ENCODE measurements around the gene EEF1AKMT1.
"Not testable (repeated sequence)": the region's sequence is repeated elsewhere in the genome, so short reads cannot be mapped to it uniquely, and the experiment has no call there.

Gene EEF1AKMT1

DNA sequence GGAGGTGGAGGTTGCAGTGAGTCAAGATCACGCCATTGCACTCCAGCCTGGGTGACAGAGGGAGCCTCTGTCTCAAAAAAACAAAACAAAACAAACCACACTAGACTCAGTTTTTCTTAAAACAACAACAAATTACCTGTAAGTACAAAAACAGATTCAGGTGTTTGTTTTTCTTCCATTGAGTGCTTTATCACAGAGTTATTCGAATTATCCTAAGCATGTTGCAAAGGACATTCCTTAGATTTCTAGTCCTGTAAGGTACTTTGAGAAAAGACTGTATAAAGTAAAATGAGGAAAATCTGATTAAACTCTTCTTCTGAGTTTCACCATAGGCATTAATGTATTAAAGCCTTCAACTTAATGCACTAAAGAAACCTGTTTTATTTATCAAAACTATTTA lies 2.2 kb upstream of the EEF1AKMT1 start:
- no peak for DNase-seq

DNA sequence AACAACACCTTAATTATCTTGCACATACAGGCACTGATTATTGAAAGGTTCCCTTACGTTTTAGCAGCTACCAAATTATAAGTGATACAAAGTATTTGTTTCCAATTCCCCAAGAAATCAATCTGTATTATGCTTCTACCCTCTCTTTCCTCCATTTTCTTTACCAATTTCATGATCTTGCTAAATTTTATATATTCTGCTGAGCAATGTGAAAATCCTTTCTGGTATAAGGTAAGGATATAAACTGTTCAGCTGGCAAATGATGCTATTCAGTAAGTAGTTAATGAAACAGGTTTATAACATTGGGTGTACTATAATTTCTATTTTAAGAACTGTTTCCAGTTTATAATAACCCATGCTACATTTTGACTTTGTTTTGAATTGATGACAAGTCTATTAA lies 985 bp upstream of the EEF1AKMT1 start:
- no peak for DNase-seq

DNA sequence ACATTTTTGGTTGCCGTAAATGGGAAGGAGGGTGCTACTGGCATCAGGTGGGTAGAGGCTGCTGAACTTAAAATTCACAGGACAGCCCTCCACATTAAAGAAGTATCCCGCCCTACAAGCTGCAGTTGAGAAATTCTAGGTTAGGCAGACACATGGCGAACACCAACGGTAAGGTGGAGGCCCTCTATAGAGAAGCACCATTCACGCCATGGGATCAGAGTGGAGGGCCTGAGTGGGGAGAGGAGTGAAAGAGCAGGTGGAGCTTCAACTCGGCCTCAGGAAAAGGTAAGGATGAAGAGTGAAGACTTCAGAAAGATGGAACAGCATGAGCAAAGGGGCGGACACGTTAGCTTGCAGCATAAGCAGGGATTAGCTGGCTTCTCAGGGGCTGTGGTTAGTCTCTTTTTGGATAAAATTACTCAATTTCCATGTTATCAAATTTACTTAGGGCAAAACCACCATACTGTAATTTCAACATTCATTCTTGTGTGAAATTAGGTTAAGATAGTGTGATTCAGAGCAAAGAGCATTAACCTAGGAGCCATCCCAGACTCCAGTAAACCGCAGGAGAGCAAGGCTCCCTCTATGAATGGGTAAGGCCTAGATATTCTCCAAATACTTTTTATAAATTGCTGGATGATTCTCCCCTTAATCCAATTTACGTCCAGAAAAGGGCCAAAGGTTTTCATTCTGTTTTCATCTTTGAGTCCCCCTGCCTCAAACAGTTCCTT lies 1.2 kb downstream of the EEF1AKMT1 start:
- no peak for DNase-seq

DNA sequence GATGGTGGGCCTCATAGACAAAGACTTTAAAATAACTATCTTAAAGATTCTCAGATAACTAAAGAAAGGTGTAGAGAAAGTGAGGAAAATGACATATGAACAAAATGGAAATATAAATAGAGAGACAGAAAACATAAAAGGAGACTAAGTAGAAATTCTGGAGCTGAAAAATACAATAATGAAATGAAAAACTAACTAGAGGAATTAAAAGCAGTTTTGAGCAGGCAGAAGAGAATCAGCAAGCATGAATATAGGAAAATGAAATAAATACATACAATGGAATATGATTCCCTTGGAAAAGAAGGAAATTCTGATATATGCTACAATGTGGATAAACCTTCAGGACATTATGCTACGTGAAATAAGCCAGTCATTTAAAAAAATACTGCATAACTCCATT lies 3.9 kb downstream of the EEF1AKMT1 start:
- DNase-seq: no peak

DNA sequence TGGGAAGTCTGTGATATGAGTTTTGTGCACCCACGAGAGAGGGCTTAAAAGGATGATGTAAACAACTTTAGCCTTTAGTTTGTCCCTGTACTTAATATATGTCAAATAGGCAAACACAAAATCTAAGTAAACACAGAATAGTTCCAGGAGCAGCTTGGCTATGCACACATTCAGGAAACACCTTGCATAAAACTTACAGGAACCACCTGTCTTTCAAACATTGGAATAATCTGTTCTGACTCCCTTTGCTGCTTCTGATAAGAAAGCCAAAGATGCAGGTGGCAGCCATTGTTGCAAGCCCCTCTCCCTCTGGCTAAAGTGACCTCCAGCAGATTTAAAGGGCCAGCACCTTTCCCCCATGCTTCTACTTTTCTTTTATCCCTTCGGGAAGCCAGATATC lies 4.7 kb downstream of the EEF1AKMT1 start:
- DNase-seq: no peak

DNA sequence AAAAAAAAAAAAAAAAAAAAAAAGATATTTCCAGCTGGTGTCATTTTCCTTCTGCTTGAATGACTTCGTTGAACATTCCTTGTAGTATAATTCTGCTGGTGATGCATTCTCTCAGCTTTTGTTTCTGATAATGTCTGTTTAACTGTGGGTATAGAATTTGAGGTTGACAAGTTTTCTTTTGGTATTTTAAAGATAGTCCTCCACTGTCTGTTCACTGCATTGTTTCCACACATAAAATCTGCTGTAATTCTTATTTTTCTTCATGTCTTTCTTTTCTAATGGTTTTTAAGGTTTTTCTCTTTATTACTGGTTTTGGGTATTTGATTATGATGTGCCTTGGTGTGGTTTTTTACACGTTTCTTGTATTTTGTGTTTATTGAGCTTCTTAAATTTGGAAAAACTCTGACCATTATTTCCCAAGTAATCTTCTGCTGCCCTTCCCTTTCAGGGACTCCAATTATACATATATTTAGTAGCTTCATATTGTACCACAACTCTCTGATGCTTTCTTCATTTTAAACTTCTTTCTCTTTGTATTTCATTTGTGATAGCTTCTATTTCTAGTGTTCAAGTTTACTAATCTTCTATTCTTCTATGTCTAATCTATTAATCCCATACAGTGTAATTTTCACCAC lies 6.3 kb downstream of the EEF1AKMT1 start:
- no peak for DNase-seq

DNA sequence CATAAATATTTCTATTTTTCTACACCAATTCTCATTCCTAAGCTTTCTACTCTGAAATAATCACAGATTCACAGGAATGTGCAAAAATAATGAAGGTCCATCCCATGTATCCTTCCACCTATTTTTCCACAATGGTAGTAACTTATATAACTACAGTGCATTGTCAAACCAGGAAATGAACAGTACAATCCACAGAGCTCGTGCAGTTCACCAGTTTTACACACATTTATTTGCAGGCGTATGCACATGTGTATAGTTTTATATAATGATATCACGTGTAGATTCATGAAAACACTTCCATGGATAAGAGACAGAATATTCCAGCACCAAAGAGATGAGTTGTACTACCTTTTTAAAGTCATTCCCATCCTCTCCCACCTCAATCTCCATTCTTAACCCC lies 12.9 kb downstream of the EEF1AKMT1 start:
- no peak for DNase-seq

DNA sequence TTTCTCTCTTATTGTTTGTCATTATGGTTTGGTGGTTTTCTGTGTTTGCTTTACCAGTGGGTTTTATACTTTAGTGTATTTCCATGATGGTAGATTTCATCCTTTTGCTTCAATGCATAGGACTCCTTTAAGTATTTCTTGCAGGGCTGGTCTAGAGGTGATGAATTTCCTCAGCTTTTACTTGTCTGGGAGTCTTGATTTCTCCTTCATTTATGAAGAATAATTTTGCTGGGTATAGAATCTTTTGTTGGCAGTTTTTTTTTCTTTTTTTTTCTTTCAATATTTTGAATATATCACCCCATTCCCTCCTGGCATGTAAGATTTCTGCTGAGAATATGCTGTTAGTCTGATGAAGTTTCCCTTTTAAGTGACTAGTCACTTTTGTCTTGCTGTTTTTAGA lies 19.8 kb downstream of the EEF1AKMT1 start:
- no peak for DNase-seq

DNA sequence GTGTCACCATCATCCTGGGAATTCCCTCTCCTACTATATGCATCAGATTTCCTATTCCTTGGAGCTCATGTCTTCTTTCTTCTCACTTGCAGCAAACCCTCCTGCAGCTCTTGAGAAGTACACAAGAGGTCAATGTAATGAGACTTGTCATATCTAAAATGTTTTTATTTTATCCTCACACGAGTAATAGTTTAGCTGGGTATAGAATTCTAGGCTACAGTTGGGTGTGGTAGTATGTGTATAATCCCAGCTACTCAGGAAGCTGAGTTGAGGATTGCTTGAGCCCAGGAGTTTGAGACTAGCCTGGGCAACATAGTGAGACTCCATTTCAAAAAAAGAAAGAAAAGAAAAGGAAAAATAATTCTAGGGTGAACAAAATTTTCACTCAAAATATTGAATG lies 24.4 kb downstream of the EEF1AKMT1 start:
- DNase-seq: no peak

DNA sequence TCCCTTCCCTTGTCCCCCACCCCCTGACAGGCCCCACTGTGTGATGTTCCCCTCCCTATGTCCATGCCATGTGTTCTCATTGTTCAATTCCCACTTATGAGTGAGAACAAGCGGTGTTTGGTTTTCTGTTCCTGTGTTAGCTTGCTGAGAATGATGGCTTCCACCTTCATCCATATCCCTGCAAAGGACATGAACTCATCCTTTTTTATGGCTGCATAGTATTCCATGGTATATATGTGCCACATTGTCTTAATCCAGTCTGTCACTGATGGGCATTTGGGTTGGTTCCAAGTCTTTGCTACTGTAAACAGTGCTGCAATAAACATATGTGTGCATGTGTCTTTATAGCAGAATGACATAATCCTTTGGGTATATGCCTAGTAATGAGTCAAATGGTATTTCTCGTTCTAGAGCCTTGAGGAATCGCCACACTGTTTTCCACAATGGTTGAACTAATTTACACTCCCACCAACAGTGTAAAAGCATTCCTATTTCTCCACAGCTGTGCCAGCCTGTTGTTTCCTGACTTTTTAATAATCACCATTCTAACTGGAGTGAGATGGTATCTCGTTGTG lies 29.8 kb downstream of the EEF1AKMT1 start:
- DNase-seq: not testable (repeated sequence)

DNA sequence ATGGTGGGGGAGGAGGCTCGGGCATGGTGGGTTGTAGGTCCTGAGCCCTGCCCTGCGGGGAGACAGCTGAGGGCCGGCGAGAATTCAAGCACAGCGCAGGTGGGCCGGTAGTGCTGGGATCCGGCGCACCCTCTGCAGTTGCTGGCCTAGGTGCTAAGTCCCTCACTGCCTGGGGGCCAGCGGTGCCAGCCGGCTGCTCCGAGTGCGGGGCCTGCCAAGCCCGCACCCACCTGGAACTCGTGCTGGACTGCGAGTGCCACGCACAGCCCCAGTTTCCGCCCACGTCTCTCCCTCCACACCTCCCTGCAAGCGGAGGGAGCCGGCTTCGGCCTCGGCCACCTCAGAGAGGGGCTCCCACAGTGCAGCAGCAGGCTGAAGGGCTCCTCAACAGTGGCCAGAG lies 33.7 kb downstream of the EEF1AKMT1 start:
- no peak for DNase-seq

DNA sequence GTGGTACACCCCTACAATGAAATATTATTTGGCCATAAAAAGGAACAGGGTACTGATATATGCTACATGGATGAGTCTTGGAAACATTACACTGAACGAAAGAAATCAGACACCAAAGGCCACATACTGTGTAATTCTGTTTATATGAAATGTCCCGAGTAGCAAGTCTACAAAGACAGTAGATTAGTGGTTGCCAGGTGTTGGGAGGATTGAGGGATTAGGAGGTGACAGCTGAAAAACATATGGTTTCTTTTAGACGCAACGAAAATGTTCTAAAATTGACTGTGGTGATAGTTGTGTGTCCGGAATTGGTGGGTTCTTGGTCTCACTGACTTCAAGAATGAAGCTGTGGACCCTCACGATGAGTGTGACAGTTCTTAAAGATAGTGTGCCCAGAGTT lies 35.1 kb downstream of the EEF1AKMT1 start:
- DNase-seq: no peak

DNA sequence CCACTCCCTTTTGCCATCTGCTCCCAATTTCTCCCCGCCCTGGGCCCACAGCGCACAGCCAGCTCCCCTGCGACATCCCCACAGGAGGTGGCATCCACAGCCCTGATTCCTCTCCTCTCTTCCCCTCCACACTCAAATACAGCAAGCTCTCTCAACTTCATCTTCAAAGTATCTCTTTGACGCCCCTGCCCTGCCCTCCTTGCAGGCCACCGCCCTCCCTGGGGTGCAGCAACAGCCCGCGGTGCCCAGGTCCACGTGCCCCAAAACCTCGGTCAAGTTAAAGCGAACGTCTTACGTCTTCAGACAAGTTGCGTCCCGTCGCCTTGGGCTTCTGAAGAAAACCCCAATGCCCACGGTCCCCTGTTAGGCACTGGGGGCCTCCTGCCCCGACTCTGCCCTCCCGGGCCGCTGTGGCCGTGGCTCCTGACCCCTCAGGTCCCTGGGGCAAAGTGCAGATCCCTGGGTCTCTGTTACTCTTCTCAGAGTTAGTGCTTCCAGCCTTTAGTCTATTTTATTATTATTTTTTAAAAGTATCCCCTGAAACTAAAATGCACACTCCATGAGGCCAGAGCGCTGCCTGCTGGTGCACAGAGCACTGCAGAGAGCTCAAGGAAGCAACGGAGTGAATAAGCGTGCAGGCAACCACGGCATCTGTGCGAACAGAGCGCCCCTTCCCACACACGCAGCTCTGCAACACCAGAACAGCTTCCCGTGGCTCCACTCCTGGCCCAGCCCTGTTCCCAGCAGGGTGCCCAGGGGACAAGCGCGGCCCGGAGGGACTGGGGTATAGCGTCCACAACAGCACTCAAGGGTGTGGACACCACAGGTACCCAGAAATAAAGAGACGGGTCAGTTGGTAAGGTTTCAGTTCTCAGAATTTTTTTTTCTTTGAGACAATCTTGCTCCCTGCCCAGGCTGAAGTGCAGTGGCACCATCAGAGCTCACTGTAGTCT lies 43.9 kb downstream of the EEF1AKMT1 start:
- no peak for DNase-seq

DNA sequence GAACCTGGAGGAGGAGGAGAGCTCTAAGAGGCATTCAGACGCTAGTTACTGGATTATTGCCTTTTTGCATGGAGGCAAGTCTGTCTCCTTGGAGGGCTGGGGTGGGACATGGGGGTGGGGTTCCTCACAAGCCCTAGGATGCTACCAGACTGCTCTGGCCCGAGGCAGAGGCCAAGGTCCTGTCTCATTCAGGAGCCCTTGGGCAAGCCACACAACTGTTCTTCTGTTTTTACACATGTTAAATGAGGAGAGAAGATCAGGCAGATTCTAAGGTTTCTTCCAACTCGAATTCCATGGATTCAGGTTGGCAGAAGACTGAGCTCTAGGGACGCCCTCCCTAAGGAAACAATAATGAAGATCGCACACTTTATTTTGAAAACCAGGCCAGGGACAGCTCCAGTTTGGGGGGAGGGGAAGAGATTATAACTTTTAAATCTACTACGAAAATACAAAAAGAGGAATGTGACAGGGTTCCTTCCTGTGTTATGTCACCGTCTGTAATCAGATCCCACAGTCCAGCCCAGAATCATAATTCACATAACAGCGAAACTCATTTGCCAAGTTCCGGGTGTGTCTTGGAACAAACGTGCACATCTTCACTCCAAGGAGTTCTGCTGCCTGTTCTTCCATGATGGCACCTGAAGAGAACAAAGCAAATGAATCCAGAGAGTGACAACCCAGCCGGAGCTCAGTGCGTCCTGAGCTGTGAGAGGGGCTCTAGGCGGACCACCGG lies 45.0 kb downstream of the EEF1AKMT1 start:
- DNase-seq: no peak

DNA sequence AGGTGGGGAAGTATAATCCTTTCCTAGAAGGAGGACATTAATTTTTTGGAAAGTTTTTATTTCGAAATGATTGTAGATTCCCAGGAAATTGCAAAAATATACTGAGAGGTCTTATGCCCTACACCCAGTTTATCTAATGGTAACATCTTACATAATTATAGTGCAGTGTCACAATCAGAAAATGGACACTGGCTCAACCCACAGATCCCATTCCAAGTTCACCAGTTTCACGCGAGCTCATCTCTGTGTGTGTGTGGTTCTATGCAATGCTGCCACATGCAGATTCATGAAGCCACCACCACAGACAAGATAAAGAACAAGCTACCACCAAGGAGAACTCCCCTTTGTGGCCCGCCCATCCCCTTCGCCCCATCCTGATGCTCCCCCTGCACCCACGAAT lies 45.9 kb downstream of the EEF1AKMT1 start:
- DNase-seq: no peak

DNA sequence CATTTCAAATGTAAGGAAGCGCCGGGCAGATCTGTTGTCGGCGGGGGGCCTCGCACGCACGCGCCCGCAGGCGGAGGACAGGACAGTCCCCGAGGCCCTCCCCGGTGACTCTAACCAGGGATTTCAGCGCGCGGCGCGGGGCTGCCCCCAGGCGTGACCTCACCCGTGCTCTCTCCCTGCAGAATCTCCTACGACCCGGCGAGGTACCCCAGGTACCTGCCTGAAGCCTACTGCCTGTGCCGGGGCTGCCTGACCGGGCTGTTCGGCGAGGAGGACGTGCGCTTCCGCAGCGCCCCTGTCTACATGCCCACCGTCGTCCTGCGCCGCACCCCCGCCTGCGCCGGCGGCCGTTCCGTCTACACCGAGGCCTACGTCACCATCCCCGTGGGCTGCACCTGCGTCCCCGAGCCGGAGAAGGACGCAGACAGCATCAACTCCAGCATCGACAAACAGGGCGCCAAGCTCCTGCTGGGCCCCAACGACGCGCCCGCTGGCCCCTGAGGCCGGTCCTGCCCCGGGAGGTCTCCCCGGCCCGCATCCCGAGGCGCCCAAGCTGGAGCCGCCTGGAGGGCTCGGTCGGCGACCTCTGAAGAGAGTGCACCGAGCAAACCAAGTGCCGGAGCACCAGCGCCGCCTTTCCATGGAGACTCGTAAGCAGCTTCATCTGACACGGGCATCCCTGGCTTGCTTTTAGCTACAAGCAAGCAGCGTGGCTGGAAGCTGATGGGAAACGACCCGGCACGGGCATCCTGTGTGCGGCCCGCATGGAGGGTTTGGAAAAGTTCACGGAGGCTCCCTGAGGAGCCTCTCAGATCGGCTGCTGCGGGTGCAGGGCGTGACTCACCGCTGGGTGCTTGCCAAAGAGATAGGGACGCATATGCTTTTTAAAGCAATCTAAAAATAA lies 52.1 kb downstream of the EEF1AKMT1 start:
- peak; percentile 14 for DNase-seq

DNA sequence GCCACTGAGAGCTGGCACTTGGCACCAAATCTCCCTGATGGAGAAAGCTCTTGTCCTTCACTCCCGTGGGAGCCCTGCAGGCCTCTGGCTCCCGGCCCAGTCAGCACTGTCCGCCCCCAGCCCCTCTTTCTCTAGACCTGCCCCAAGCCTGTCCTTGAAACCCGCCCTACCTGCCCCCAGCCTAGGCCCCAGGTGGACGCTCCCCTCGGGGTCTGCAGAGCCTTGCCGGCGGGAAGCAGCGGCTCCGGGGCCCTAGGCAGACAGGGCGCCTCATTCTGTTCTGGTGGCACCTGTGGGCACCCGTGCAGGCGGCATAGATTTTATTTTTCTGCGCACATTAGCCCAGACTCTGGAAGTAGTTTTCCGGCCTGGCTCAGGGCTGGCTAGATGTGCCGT lies 52.7 kb downstream of the EEF1AKMT1 start:
- DNase-seq: no peak

DNA sequence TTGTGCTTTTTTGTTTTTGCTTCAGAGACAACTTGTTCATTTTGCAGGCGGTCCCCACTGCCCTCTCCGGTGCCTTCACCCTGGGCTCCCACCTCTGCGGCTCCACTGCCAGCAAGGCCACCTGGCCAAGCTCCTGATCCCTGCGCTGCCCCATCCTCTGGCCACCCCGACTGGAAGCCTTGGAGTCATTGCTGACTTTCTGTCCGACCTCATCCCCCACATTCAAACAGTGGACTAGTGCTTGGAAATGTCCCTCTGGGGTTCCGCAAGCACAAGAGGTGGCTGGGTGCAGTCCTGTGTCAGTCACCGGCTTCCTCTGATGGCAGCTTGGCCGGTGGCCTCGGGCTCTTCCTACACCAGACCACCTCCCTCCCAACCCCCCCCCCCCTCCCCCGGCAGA lies 53.3 kb downstream of the EEF1AKMT1 start:
- no peak for DNase-seq

DNA sequence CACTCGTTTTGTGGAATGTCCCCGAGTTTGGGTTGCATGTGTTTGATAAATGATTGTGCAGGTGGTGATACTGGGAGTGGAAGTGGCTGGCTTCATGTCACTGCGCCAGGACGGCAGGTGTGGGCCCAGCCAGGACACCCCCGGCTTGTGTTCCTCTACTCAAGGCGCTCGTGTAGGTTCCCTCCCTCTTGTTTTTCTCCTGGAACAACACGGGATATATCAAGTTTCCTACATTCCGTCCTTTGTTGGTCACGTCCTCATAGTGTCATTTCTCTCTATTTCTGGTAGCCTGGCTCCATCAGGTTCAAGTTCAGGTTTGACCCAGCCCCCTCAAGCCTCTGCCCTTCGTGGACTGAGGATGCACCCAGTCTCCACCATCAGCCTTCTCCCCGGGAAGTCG lies 54.0 kb downstream of the EEF1AKMT1 start:
- DNase-seq: no peak

DNA sequence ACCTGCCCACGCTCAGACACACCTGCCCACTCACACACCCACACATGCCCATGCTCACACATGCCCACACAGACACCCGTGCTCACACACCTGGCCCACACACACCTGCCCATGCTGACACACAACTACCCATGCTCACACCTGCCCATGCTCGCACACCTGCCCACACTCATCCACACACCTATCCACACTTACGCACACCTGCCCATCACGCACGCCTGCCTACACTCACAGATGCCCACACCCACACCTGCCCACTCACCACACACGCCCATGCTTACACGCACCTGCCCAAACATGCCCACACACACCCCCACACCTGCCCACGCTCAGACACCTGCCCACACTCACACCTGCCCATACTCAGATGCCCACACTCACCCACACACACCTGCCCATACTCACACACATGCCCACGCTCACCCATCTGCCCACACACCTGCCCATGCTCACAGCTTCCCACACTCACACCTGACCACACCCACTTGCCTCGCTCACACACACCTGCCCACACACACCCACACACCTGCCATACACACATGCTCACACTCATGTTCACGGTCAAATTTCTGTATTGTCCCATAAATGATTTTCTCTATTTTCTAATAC lies 54.7 kb downstream of the EEF1AKMT1 start:
- no peak for DNase-seq

Data from NCI-H1436 (cell line).